Measurements from ENCODE around the gene IL2RA. TPM values are rescaled to one million over a fixed set of nuclear protein-coding genes. Genes with fewer than 3 reads are reported as not detected.

IL2RA gene
- total and polyA plus RNA-seq, 2 experiments from 2014 or later: not detected

DNA sequence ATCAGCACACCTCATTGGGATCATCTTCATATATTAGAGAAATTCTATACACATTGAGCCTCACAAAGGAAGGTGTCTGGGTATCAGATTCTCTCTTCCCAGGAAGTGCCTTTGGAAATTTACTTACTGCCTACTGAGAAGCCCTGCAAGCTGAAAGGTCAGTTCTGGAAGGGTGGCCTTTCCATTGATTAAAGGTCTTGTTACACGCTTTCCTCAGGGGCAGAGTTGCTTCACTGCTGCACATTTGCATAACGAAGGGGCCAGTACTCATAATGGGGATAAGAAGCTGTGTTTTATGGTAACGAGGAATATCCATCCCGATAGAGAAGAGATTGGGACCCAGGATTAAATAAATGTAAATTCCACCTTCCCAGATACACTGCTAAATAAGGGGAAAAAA lies 65.5 kb downstream of the IL2RA start (continued):
- TF ChIP-seq, protein P1, sequence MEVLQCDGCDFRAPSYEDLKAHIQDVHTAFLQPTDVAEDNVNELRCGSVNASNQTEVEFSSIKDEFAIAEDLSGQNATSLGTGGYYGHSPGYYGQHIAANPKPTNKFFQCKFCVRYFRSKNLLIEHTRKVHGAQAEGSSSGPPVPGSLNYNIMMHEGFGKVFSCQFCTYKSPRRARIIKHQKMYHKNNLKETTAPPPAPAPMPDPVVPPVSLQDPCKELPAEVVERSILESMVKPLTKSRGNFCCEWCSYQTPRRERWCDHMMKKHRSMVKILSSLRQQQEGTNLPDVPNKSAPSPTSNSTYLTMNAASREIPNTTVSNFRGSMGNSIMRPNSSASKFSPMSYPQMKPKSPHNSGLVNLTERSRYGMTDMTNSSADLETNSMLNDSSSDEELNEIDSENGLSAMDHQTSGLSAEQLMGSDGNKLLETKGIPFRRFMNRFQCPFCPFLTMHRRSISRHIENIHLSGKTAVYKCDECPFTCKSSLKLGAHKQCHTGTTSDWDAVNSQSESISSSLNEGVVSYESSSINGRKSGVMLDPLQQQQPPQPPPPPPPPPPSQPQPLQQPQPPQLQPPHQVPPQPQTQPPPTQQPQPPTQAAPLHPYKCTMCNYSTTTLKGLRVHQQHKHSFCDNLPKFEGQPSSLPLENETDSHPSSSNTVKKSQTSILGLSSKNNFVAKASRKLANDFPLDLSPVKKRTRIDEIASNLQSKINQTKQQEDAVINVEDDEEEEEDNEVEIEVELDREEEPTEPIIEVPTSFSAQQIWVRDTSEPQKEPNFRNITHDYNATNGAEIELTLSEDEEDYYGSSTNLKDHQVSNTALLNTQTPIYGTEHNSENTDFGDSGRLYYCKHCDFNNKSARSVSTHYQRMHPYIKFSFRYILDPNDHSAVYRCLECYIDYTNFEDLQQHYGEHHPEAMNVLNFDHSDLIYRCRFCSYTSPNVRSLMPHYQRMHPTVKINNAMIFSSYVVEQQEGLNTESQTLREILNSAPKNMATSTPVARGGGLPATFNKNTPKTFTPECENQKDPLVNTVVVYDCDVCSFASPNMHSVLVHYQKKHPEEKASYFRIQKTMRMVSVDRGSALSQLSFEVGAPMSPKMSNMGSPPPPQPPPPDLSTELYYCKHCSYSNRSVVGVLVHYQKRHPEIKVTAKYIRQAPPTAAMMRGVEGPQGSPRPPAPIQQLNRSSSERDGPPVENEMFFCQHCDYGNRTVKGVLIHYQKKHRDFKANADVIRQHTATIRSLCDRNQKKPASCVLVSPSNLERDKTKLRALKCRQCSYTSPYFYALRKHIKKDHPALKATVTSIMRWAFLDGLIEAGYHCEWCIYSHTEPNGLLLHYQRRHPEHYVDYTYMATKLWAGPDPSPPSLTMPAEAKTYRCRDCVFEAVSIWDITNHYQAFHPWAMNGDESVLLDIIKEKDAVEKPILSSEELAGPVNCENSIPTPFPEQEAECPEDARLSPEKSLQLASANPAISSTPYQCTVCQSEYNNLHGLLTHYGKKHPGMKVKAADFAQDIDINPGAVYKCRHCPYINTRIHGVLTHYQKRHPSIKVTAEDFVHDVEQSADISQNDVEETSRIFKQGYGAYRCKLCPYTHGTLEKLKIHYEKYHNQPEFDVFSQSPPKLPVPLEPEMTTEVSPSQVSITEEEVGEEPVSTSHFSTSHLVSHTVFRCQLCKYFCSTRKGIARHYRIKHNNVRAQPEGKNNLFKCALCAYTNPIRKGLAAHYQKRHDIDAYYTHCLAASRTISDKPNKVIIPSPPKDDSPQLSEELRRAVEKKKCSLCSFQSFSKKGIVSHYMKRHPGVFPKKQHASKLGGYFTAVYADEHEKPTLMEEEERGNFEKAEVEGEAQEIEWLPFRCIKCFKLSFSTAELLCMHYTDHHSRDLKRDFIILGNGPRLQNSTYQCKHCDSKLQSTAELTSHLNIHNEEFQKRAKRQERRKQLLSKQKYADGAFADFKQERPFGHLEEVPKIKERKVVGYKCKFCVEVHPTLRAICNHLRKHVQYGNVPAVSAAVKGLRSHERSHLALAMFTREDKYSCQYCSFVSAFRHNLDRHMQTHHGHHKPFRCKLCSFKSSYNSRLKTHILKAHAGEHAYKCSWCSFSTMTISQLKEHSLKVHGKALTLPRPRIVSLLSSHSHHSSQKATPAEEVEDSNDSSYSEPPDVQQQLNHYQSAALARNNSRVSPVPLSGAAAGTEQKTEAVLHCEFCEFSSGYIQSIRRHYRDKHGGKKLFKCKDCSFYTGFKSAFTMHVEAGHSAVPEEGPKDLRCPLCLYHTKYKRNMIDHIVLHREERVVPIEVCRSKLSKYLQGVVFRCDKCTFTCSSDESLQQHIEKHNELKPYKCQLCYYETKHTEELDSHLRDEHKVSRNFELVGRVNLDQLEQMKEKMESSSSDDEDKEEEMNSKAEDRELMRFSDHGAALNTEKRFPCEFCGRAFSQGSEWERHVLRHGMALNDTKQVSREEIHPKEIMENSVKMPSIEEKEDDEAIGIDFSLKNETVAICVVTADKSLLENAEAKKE (CRISPR knock-in tag; IDR thresholded peaks at IDR 0.05): no peak
- TF ChIP-seq JUNB (IDR thresholded peaks at IDR 0.05; ENCODE audit: unreplicated experiment): no peak
- no peak for TF ChIP-seq EZH2phosphoT487 (IDR thresholded peaks at IDR 0.05; ENCODE audit: unreplicated experiment)
- TF ChIP-seq, protein P2, sequence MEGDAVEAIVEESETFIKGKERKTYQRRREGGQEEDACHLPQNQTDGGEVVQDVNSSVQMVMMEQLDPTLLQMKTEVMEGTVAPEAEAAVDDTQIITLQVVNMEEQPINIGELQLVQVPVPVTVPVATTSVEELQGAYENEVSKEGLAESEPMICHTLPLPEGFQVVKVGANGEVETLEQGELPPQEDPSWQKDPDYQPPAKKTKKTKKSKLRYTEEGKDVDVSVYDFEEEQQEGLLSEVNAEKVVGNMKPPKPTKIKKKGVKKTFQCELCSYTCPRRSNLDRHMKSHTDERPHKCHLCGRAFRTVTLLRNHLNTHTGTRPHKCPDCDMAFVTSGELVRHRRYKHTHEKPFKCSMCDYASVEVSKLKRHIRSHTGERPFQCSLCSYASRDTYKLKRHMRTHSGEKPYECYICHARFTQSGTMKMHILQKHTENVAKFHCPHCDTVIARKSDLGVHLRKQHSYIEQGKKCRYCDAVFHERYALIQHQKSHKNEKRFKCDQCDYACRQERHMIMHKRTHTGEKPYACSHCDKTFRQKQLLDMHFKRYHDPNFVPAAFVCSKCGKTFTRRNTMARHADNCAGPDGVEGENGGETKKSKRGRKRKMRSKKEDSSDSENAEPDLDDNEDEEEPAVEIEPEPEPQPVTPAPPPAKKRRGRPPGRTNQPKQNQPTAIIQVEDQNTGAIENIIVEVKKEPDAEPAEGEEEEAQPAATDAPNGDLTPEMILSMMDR (conservative IDR thresholded peaks at IDR 0.05; ENCODE audit: low read depth in 2 of 2): no peak

DNA sequence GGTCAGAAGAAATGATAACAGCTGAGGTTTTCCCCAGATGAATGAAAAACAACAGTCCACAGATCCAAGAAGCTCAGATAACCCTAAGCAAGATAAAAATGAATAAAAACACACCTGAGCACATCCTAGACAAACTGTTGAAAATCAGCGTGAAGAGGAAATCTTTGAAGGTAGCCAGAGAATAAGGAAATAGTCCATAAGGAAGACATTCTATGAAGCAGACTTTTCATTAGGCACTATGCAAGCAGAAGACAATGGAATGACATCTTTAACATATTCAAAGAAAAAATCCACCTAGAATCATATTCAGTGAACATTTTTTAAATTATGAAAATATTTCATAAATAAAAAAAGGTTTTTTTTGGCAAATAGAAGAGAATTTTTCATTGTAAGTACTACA lies 69.8 kb downstream of the IL2RA start:
- H2AFZ ChIP-seq: no peak overlapping the region
- TF ChIP-seq, protein P3, sequence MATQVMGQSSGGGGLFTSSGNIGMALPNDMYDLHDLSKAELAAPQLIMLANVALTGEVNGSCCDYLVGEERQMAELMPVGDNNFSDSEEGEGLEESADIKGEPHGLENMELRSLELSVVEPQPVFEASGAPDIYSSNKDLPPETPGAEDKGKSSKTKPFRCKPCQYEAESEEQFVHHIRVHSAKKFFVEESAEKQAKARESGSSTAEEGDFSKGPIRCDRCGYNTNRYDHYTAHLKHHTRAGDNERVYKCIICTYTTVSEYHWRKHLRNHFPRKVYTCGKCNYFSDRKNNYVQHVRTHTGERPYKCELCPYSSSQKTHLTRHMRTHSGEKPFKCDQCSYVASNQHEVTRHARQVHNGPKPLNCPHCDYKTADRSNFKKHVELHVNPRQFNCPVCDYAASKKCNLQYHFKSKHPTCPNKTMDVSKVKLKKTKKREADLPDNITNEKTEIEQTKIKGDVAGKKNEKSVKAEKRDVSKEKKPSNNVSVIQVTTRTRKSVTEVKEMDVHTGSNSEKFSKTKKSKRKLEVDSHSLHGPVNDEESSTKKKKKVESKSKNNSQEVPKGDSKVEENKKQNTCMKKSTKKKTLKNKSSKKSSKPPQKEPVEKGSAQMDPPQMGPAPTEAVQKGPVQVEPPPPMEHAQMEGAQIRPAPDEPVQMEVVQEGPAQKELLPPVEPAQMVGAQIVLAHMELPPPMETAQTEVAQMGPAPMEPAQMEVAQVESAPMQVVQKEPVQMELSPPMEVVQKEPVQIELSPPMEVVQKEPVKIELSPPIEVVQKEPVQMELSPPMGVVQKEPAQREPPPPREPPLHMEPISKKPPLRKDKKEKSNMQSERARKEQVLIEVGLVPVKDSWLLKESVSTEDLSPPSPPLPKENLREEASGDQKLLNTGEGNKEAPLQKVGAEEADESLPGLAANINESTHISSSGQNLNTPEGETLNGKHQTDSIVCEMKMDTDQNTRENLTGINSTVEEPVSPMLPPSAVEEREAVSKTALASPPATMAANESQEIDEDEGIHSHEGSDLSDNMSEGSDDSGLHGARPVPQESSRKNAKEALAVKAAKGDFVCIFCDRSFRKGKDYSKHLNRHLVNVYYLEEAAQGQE (IDR thresholded peaks at IDR 0.05; ENCODE audit: unreplicated experiment): no peak
- no peak for TF ChIP-seq JUNB (IDR thresholded peaks at IDR 0.05; ENCODE audit: unreplicated experiment)
- TF ChIP-seq, protein P4, sequence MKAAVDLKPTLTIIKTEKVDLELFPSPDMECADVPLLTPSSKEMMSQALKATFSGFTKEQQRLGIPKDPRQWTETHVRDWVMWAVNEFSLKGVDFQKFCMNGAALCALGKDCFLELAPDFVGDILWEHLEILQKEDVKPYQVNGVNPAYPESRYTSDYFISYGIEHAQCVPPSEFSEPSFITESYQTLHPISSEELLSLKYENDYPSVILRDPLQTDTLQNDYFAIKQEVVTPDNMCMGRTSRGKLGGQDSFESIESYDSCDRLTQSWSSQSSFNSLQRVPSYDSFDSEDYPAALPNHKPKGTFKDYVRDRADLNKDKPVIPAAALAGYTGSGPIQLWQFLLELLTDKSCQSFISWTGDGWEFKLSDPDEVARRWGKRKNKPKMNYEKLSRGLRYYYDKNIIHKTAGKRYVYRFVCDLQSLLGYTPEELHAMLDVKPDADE (IDR thresholded peaks at IDR 0.05): no peak
- TF ChIP-seq POLR2AphosphoS5 (IDR thresholded peaks at IDR 0.05; ENCODE audit: low read depth): no peak
- no peak for TF ChIP-seq STAT1 (IDR thresholded peaks at IDR 0.05; ENCODE audit: unreplicated experiment)
- no peak for TF ChIP-seq EZH2phosphoT487 (IDR thresholded peaks at IDR 0.05; ENCODE audit: unreplicated experiment)
- TF ChIP-seq ZNF331 (CRISPR knock-in tag; IDR thresholded peaks at IDR 0.05; ENCODE audit: low read depth): no peak
- TF ChIP-seq, protein P2 (conservative IDR thresholded peaks at IDR 0.05; ENCODE audit: low read depth in 2 of 2): no peak
- TF ChIP-seq NANOG (IDR thresholded peaks at IDR 0.05; ENCODE audit: borderline replicate concordance): no peak

More for the DNA sequence above, 69.8 kb downstream of the IL2RA start:
- H3K4me3 ChIP-seq: no peak overlapping the region
- no peak for ATAC-seq
- no peak overlapping the region for H3K27ac Mint-ChIP-seq
- no peak overlapping the region for H3K4me3 Mint-ChIP-seq
- DNase-seq (ENCODE audit: low spot score): no peak
- H3K27ac ChIP-seq (ENCODE audit: low read depth): no peak overlapping the region
- no peaks in the 10 kb centered on the region for H3K79me2 ChIP-seq (replicated peaks; ENCODE audit: insufficient read depth)
- peaks cover 5% of the 10 kb centered on the region; the same call in 2 of the 3 replicates for H3K36me3 Mint-ChIP-seq (ENCODE audit: low read depth)
- peaks cover 18% of the 10 kb centered on the region; the same call in 2 of the 3 replicates for H3K9me3 Mint-ChIP-seq
- H4K20me1 ChIP-seq (replicated peaks; ENCODE audit: insufficient read depth): no peaks in the 10 kb centered on the region
- H3K36me3 ChIP-seq (ENCODE audit: insufficient read depth): no peaks in the 10 kb centered on the region
- H3K27me3 ChIP-seq (ENCODE audit: insufficient read depth): no peaks in the 10 kb centered on the region
- no peaks in the 10 kb centered on the region for H3F3A ChIP-seq (replicated peaks; ENCODE audit: low read depth)
- H3K4me1 ChIP-seq (ENCODE audit: insufficient read depth): no peaks in the 10 kb centered on the region
- no peak overlapping the region for H3K4me2 ChIP-seq
- H3K27me3 Mint-ChIP-seq (ENCODE audit: insufficient read depth, low read depth, poor library complexity): peaks cover 2% of the 10 kb centered on the region
- peaks cover 12% of the 10 kb centered on the region for H3K4me1 Mint-ChIP-seq
- no peaks in the 10 kb centered on the region for H3K9me2 ChIP-seq (ENCODE audit: insufficient read depth)

All from GM23338 (cell line).